Measurements from ENCODE around the gene CACTIN. TPM values are rescaled to one million over a fixed set of nuclear protein-coding genes. Genes with fewer than 3 reads are reported as not detected.

Gene CACTIN
- total and polyA plus RNA-seq, 2 of the 4 experiments (the other 2 are of a cell fraction): 10.8 to 19.5 TPM

DNA sequence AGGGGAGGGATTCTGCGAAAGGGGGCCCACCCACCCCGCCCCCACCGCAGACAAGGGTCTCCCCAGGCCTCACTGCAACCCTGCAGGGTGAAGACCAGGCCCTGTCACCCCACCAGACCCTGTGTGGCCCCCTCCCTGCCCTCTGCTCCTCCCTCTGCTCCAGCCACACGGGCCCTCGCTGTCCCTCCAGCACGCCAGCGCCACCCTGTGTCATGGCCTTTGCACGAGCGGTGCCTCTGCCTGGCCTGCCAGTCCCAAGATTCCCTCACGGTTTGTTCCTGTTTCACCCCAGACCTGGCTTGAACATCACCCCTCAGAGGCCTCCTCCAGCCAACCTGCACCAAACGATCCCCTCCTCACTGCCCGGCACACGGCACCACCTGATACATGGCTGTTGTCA, 46.4 kb upstream of the CACTIN start:
- WGBS, 2 experiments (ENCODE audit: extremely low coverage in 2 of 2, insufficient read length in 1 of 2): 92% methylated on average over 6 of the region's 13 CpGs; no CpG with 5 or more reads in 1 of the 2 experiments
- no peaks in the 10 kb centered on the region for H3K9me3 ChIP-seq (ENCODE audit: control insufficient read depth, insufficient read depth, low read length)
- H2BK5ac ChIP-seq (ENCODE audit: low read depth, low read length, poor library complexity, severe bottlenecking): no peak overlapping the region
- no peak overlapping the region for H3K23ac ChIP-seq (ENCODE audit: low read depth, low read length)
- no peak overlapping the region for H2BK20ac ChIP-seq (ENCODE audit: low read depth, low read length)
- POLR2A ChIA-PET (ENCODE audit: unreplicated experiment): no interaction called here
- ATAC-seq (ENCODE audit: low read depth) (no peak), DNase-seq (no peak)
- H3K4me2 ChIP-seq (ENCODE audit: low read depth, low read length): no peak overlapping the region
- no peak overlapping the region for H3K18ac ChIP-seq (ENCODE audit: low read depth, low read length)
- H2AFZ ChIP-seq (replicated peaks; ENCODE audit: low read length, poor library complexity): no peak overlapping the region
- dilution Hi-C loops (cut with HindIII; ENCODE audit: low sequenced_read_pairs, unreplicated experiment) (no loop called here), intact Hi-C loops (cut with micrococcal nuclease) (no loop called here), in situ Hi-C loops (cut with MboI; ENCODE audit: low sequenced_read_pairs) (no loop called here)
- no peak overlapping the region for H4K5ac ChIP-seq (ENCODE audit: low read depth, low read length)
- H4K8ac ChIP-seq (ENCODE audit: low read depth in 2 of 2, low read length in 2 of 2): no peak overlapping the region
- H3K9me1 ChIP-seq (ENCODE audit: insufficient read depth, low read length): peaks cover 6% of the 10 kb centered on the region; the same call in 1 of the 2 replicates
- CTCF ChIA-PET: no interaction called here
- H3K27me3 ChIP-seq (ENCODE audit: control insufficient read depth, insufficient read depth, low read length): no peaks in the 10 kb centered on the region
- TF ChIP-seq RAD21 (IDR thresholded peaks at IDR 0.05; ENCODE audit: low read length) (no peak), RFX5 (IDR thresholded peaks at IDR 0.05; ENCODE audit: low read depth, low read length) (no peak), BHLHE40 (IDR thresholded peaks at IDR 0.05; ENCODE audit: low read depth, low read length) (no peak), MAZ (IDR thresholded peaks at IDR 0.05; ENCODE audit: borderline replicate concordance, low read depth, low read length) (no peak)
- TF ChIP-seq, protein P1, sequence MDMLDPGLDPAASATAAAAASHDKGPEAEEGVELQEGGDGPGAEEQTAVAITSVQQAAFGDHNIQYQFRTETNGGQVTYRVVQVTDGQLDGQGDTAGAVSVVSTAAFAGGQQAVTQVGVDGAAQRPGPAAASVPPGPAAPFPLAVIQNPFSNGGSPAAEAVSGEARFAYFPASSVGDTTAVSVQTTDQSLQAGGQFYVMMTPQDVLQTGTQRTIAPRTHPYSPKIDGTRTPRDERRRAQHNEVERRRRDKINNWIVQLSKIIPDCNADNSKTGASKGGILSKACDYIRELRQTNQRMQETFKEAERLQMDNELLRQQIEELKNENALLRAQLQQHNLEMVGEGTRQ (IDR thresholded peaks at IDR 0.05; ENCODE audit: low read depth, low read length): no peak
- H3K4me3 ChIP-seq (ENCODE audit: insufficient read depth, low read depth, low read length): no peak overlapping the region
- H3K79me1 ChIP-seq (ENCODE audit: low read depth in 1 of 2, low read length in 2 of 2): peaks cover 10 to 70% of the 10 kb centered on the region in 2 experiments
- no peak overlapping the region for H2BK120ac ChIP-seq (ENCODE audit: low read depth, low read length)
- no TSS peak for BruUV-seq (replicated peaks)
- H2AK9ac ChIP-seq (replicated peaks; ENCODE audit: low read depth, low read length, poor library complexity): no peak overlapping the region
- H3K14ac ChIP-seq (replicated peaks; ENCODE audit: low read depth, low read length): no peak overlapping the region
- no peak overlapping the region for H2BK15ac ChIP-seq (ENCODE audit: low read depth, low read length)
- peaks cover 32% of the 10 kb centered on the region for H4K20me1 ChIP-seq (ENCODE audit: insufficient read depth, low read length)
- no peak overlapping the region for H2AK5ac ChIP-seq (ENCODE audit: low read depth, low read length)
- H3K9ac ChIP-seq (ENCODE audit: low read depth, low read length): no peak overlapping the region
- H3K56ac ChIP-seq (ENCODE audit: extremely low read depth, insufficient read depth, low read length): no peak overlapping the region
- no peak overlapping the region for H3K4ac ChIP-seq (ENCODE audit: low read depth, low read length)
- H3K27ac ChIP-seq (ENCODE audit: insufficient read depth, low read length): no peak overlapping the region
- peaks cover 4% of the 10 kb centered on the region; the same call in 1 of the 2 replicates for H3K36me3 ChIP-seq (ENCODE audit: control insufficient read depth, insufficient read depth, low read length)
- H3K4me1 ChIP-seq (ENCODE audit: control insufficient read depth, insufficient read depth, low read length): peaks cover 27% of the 10 kb centered on the region
- H4K91ac ChIP-seq (ENCODE audit: insufficient read depth, low read depth, low read length): no peak overlapping the region

Measured in IMR-90 (cell line).